Glomerular visceral epithelial cell (primary cell): ENCODE measurements around the gene ITPKB.
"Not testable (repeated sequence)": the region's sequence is repeated elsewhere in the genome, so short reads cannot be mapped to it uniquely, and the experiment has no call there.

Source experiments
- DNase-seq: peaks from one replicate; pipeline ENCODE4 v3.0.0-alpha.2; 2016; ENCODE audit errors: extremely low spot score

The ITPKB gene

DNA sequence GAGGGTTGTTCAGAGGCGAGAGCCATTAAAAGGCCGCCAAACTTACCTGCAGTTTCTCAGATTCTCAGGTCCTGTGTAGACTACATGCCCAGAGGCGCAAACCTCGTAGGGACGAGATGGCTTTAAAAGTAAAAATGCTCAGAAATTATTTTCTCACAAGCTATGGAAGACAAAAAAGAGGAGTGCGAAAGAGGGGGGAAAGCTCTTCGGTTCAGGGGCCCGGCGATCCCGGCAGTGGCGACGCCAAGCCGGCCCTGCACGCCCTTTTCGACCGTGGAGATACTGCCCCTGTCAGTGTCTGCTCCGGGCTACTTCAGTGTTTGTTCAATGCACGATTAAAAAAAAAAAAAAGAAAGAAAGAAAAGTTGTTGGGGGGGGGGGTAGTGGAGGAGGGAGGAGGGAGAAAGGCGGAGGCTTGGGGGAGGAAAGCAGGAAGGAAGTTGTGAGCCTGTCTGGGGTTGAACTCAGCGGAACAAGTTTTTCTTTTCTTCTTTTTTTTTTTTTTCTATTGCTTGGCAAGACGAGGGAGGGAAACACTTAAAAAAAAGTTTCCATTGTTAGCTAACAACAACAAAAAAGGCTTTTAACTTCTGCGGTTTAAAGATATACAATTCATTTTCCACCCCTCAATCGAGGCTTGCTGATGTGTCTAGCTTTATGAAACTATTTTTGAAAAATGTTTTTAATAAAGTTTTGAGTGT lies at the start of gene ITPKB:
TSS of gene ITPKB (minus strand) at position 288 of the 701 bp plus-strand sequence. CDS start 1,824 bp downstream, outside the sequence.
- DNase-seq: peak; percentile 63

GRCh38 chr1:226787638-226788037 lies 48.6 kb upstream of the ITPKB start:
- no peak for DNase-seq

- DNase-seq: no peak
Observed at GRCh38 chr1:226787071-226787470, 48.0 kb upstream of the ITPKB start.

DNA sequence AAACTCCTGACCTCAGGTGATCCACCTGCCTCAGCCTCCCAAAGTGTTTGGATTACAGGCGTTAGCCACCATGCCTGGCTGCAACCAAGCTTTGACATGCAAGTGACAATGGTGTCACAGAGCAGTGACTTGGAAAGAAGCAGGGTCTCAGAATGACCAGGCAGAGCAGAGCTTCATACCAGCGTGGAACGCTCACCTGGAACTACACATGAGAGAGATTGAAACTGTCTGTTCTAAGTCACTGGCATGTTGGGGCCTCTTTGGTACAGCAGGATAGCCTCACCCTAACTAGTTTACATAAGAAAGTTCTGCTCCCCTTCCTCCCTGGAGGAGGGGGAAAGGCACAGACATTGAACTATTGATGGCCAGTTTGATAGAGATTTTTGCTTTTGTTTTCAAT lies 47.5 kb upstream of the ITPKB start:
- DNase-seq: no peak

GRCh38 chr1:226785805-226786204 lies 46.7 kb upstream of the ITPKB start:
- no peak for DNase-seq

GRCh38 chr1:226784081-226785049 lies 45.3 kb upstream of the ITPKB start:
- no peak for DNase-seq

DNA sequence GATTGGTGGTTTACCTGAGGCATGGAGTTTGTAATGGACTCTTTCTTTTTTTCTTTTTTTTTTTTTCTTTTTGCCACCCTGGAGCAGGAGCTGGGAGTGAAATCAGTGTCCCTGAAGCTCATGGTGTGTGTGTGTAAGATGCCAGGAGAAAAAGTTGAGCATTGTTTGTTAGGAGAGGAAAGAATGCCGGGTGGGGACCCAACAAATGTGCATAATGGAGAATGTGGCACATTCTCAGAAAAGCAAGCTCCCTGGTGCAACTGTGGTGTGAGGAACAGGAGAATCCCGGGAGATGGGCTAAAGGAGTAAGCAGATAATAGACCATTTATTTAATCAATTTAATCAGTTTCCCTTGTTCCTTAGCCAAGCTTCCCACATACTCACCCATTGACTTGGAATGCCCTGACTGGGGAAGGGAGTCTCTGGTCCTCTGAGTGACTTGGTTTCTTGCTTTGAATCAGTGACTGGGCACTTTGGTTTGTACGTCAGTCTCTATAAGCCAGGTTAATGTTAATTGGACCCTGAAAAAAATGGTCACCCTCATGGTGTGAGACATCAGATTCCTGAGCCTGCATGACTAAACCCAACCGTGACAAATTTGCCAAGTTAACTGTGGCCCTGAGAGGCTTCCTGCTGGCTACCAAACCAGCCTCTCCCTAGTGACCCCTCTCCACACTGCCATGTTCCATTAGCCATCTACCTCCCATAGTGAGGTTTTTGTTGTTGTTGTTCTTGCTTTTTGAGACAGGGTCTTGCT lies 43.9 kb upstream of the ITPKB start:
- no peak for DNase-seq

GRCh38 chr1:226781937-226782609 lies 43.0 kb upstream of the ITPKB start:
- DNase-seq: no peak

- DNase-seq: no peak
Observed at GRCh38 chr1:226779561-226779960, 40.5 kb upstream of the ITPKB start.

DNA sequence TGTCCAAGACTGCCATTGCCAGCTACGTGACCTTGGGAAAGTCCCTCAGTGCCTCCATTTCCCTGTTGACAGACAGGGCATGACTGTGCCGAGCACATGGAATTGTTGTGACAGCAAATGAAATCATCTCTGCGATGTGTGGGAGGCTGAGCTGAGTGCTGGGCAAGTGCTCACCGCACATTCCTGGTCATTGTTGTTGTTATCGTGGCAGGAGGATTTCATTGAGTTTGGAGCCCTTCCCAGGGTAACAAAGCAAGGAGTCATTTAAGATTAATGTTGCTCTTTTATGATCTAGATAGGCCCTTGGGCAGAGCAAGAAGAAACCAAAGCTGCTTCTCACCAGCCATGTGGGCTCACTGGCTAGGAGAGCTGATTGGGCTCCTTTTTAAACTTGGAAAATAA lies 39.6 kb upstream of the ITPKB start:
- DNase-seq: peak; percentile 85

GRCh38 chr1:226776975-226777374 lies 37.9 kb upstream of the ITPKB start:
- no peak for DNase-seq

DNA sequence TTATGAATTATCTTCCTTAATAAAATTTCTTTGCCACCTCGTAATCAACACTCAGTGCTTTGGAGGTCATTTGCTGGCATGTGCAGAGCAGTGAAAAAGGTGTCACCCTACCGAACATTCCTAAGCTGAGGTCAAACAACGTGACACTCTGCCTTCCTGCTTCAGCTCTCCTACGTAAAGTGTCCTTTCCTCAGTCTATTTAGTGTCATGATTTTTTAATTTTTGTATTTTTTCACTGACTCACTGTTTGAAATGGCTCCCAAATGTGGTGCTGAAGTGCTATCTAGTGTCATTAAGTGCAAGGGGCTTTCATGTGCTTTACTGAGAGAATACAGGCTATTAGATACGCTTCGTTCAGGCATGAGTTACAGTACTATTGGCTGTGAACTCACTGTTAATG lies 37.0 kb upstream of the ITPKB start:
- no peak for DNase-seq

DNA sequence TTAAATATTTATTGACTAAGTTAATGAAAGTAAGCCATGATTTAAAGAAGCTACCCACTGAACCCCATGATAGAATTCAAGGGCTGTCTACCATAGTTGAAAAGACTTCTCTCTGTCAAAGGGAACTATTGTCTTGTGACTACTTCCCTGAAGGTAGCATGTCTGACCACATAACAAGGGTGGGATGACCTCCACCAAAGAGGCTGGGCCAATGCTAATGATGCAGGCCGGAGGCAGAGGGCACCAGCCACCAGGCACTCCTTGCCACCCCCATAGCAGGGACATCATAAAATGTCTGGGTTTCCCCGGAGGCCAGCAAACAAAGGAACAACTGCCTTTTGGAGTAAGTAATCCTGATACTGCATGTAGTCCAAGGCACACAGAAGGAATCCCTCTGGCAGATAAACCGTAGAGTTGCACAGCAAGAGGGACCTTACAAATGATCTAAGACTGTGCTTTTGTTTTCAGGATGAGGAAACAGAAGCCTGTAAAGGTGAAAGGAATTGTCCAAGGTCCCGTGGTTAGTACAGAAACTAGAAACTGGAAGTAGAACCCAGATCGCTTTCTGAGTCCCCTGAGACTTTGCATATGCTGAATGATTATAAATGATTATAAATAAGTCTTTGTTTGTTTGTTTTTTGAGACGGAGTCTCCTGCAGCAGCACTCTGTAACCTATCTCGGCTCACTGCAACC lies 33.5 kb upstream of the ITPKB start:
- no peak for DNase-seq

DNA sequence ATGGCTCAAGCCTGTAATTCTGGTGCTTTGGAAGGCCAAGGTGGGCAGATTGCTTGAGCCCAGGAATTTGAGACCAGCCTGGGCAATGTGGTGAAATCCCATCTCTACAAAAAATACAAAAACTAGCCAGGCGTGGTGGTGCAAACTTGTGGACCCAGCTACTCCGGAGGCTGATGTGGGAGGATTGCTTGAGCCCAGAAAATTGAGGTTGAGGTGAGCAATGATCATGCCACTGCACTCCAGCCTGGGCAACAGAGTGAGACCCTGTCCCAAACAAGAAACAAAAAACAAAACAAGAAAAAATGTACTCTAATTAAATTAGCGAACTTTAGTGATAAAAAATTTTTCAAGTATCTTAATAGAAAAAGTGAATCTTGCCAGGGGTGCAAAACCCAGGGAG lies 28.1 kb upstream of the ITPKB start:
- not testable (repeated sequence) for DNase-seq

- DNase-seq: no peak
Observed at GRCh38 chr1:226766565-226766964, 27.5 kb upstream of the ITPKB start.

DNA sequence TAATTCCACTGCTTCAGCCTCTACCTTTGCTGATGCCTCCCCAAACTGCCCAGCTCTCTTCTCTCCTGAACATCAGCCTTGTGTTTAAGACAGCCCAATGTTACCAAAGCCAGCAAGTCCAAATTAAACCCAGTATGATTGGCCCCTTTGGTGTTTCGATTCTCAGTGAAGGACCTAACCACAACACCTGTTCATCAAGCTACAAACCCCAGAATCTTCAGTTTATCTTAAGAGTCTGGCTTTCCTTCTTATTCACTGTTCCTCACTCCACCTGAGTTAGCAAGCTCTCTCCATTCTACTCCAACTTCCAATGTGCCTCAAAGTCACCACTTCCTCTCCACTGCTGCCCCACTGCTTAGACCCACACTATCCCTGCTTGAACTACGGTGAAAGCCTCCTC lies 25.5 kb upstream of the ITPKB start:
- DNase-seq: no peak

DNA sequence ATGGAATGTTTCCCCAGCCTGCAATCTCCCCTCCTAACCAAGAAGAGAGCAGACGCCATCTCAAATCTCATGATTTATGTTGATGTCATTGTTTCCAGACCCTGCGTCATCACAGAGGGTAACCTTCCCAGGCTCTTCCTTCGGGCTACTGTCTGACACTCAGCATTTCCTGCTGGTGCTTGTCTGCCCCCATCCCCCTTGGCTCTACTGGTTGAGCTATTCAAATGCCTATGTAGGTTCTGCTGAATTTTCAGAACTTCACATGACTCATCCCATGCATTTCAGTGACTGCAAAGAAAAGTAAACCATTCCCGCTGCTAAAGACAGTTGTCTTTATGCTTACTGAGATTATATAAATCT lies 24.8 kb upstream of the ITPKB start:
- DNase-seq: peak; percentile 47

DNA sequence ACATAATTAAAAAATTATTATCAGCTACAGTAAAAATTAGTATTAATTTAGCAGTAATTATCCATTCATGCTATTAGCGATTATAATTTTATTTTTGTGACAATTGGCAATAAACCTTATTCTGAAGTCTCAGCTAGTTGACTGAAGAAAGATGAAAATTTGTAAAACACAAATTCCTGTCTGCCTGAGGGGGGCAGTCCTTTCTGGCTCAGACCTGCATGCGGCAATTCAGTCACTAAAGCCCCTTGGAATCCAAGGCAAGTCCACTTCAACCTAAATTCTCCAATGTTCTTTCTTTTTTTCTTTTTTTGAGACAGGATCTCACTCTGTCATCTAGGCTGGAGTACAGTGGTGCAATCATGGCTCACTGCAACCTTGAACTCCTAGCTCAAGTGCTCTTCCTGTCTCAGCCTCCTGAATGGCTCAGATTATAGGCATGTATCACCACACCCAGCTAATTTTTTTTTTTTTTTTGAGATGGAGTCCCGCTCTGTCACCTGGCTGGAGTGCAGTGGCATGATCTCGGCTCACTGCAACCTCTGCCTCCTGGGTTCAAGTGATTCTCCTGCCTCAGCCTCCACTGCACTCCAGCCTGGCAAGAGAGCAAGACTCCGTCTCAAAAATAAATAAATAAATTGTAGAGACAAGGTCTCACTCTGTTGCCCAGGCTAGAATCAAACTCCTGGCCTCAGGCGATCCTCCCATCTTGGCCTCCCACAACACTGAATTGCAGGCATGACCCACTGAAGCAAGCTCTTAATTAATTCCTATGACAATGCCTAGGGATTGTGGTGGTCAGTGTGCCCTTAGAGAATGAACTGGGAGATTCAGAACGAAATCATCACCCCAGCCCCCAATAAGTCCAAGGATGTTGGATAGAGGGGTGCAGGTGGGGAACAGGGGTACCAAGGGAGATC lies 24.2 kb upstream of the ITPKB start:
- no peak for DNase-seq

GRCh38 chr1:226762055-226762454 lies 23.0 kb upstream of the ITPKB start:
- no peak for DNase-seq

DNA sequence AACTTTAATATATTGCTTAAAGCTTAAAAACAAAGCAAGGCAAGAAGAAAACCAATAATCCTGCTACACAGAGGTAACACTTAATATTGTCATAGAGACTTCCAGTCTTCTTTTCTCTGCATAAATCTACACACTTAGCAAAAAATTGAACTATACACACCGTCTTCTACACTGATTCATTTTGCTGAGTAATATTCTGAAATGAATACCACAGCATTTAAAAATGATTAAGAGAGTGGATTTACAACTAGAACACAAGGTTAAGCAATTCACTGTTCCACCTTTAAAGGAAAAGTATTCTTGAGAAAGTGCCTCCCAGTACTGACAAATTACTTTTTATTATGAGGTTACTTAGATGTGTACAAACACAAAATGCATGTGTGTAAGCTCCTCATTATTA lies 22.2 kb upstream of the ITPKB start:
- no peak for DNase-seq
